HL-60 (cell line): ENCODE data around the gene GAS6.

Experiments
- GABPA ChIP-seq: IDR thresholded peaks from 2 replicates; pipeline ENCODE4 v1.6.1; 2012; ENCODE audit warnings: low read depth
- POLR2AphosphoS5 ChIP-seq: IDR thresholded peaks from 2 replicates; pipeline ENCODE4 v1.6.1; 2012; ENCODE audit warnings: low read depth
- SPI1 ChIP-seq: IDR thresholded peaks from 2 replicates; pipeline ENCODE4 v1.6.1; 2012; ENCODE audit warnings: low read depth, mild to moderate bottlenecking, borderline replicate concordance
- TF ChIP-seq, protein P1 (sequence below): IDR thresholded peaks from one replicate; pipeline ENCODE4 v1.5.1; 2011; ENCODE audit warnings: low read length, control low read depth, inconsistent platforms; ENCODE audit not compliant: insufficient read depth
- TF ChIP-seq, protein P2 (sequence below): IDR thresholded peaks from 2 replicates; pipeline ENCODE4 v1.6.1; 2012; ENCODE audit warnings: low read depth; ENCODE audit not compliant: insufficient replicate concordance

DNA sequence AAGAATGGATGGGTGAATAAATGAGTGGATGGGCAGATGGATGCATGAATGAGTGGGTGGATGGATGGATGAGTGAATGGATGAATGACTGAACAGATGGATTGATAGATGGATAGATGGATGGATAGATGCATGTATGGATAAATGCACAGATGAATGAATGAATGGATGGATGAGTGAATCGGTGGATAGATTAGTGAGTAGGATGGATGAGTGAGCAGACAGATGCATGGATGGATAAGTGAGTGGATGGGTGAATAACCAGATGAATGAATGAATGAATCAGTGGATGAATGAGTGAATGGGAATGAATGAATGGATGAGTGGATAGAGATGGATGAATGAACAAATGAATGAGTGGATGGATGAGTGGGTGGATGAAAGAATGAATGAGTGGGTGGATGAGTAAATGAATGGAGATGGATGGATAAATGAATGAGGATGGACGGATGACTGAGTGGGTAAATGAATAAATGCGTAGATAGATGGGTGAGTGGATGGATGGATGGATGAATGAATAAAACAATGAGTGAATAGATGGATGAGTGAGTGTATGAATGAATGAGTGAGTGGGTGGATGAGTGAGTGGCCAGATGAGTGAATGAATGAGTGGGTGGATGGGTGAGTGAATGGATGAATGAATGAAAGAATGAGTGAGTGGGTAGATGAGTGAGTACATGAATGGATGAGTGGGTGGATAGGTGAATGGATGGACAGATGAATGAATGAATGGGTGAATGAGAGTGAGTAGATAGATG lies 13.0 kb downstream of the GAS6 start:
- TF ChIP-seq, protein P1, sequence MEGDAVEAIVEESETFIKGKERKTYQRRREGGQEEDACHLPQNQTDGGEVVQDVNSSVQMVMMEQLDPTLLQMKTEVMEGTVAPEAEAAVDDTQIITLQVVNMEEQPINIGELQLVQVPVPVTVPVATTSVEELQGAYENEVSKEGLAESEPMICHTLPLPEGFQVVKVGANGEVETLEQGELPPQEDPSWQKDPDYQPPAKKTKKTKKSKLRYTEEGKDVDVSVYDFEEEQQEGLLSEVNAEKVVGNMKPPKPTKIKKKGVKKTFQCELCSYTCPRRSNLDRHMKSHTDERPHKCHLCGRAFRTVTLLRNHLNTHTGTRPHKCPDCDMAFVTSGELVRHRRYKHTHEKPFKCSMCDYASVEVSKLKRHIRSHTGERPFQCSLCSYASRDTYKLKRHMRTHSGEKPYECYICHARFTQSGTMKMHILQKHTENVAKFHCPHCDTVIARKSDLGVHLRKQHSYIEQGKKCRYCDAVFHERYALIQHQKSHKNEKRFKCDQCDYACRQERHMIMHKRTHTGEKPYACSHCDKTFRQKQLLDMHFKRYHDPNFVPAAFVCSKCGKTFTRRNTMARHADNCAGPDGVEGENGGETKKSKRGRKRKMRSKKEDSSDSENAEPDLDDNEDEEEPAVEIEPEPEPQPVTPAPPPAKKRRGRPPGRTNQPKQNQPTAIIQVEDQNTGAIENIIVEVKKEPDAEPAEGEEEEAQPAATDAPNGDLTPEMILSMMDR = no peak
- no peak for TF ChIP-seq POLR2AphosphoS5
- TF ChIP-seq, protein P2, sequence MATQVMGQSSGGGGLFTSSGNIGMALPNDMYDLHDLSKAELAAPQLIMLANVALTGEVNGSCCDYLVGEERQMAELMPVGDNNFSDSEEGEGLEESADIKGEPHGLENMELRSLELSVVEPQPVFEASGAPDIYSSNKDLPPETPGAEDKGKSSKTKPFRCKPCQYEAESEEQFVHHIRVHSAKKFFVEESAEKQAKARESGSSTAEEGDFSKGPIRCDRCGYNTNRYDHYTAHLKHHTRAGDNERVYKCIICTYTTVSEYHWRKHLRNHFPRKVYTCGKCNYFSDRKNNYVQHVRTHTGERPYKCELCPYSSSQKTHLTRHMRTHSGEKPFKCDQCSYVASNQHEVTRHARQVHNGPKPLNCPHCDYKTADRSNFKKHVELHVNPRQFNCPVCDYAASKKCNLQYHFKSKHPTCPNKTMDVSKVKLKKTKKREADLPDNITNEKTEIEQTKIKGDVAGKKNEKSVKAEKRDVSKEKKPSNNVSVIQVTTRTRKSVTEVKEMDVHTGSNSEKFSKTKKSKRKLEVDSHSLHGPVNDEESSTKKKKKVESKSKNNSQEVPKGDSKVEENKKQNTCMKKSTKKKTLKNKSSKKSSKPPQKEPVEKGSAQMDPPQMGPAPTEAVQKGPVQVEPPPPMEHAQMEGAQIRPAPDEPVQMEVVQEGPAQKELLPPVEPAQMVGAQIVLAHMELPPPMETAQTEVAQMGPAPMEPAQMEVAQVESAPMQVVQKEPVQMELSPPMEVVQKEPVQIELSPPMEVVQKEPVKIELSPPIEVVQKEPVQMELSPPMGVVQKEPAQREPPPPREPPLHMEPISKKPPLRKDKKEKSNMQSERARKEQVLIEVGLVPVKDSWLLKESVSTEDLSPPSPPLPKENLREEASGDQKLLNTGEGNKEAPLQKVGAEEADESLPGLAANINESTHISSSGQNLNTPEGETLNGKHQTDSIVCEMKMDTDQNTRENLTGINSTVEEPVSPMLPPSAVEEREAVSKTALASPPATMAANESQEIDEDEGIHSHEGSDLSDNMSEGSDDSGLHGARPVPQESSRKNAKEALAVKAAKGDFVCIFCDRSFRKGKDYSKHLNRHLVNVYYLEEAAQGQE = no peak
- TF ChIP-seq GABPA = no peak
- TF ChIP-seq SPI1 = no peak
